ENCODE results near the gene PXT1.

PXT1 gene

GRCh38 chr6:36384095-36384494 lies 58.6 kb downstream of the PXT1 start:
- POLR2A ChIA-PET, result no interaction called here
- WGBS (ENCODE audit: insufficient coverage), result 57% methylated on average over 1 of the region's 2 CpGs

GRCh38 chr6:36383606-36384005 lies 59.0 kb downstream of the PXT1 start:
- POLR2A ChIA-PET, result no interaction called here

More at GRCh38 chr6:36384095-36384494, 58.6 kb downstream of the PXT1 start:
- peaks cover 3 to 37% (median 23%) of the 10 kb centered on the region in 5 experiments for H3K27me3 ChIP-seq (replicated peaks in 2 of 5; ENCODE audit: control insufficient read depth in 4 of 5, insufficient read depth in 5 of 5, low read length in 4 of 5)
- H3K4me1 ChIP-seq (ENCODE audit: control extremely low read depth in 1 of 4, control insufficient read depth in 4 of 4, insufficient read depth in 4 of 4, low read length in 3 of 4), result peaks cover 6 to 20% (median 18%) of the 10 kb centered on the region in 4 experiments
- no peak overlapping the region for H3K27ac ChIP-seq (ENCODE audit: insufficient read depth in 1 of 2, low read depth in 1 of 2, low read length in 2 of 2, poor library complexity in 1 of 2, severe bottlenecking in 2 of 2)
- DNase-seq, result no peak
- CTCF ChIA-PET, result interaction anchor here (1.0 kb wide), 1 partner anchor 10 kb away, joined by 4 read pairs; no protein-coding TSS in a partner anchor
- no peak overlapping the region for H3K4me3 ChIP-seq (ENCODE audit: control insufficient read depth in 1 of 7, extremely low read depth in 1 of 7, insufficient read depth in 4 of 7, low read depth in 2 of 7, low read length in 6 of 7)
- no peaks in the 10 kb centered on the region for H3K36me3 ChIP-seq (ENCODE audit: control insufficient read depth in 4 of 4, insufficient read depth in 4 of 4, low read length in 3 of 4)
- no peaks in the 10 kb centered on the region for H3K9me3 ChIP-seq (ENCODE audit: control extremely low read depth in 1 of 5, control insufficient read depth in 4 of 5, insufficient read depth in 2 of 5, low read depth in 1 of 5, low read length in 4 of 5)

GRCh38 chr6:36382976-36383375 lies 59.7 kb downstream of the PXT1 start:
- peaks cover 0 to 28% (median 12%) of the 10 kb centered on the region in 5 experiments for H3K27me3 ChIP-seq (replicated peaks in 2 of 5; ENCODE audit: control insufficient read depth in 4 of 5, insufficient read depth in 5 of 5, low read length in 4 of 5)
- WGBS (ENCODE audit: insufficient coverage), result 63% methylated on average over 3 of the region's 4 CpGs
- POLR2A ChIA-PET, result interaction anchor here (0.5 kb wide), 1 partner anchor 115 kb away, joined by 3 read pairs; no protein-coding TSS in a partner anchor
- H3K4me3 ChIP-seq (ENCODE audit: control insufficient read depth in 1 of 7, extremely low read depth in 1 of 7, insufficient read depth in 4 of 7, low read depth in 2 of 7, low read length in 6 of 7), result no peak overlapping the region
- peaks cover 6 to 17% (median 15%) of the 10 kb centered on the region in 4 experiments for H3K4me1 ChIP-seq (ENCODE audit: control extremely low read depth in 1 of 4, control insufficient read depth in 4 of 4, insufficient read depth in 4 of 4, low read length in 3 of 4)
- no peak overlapping the region for H3K27ac ChIP-seq (ENCODE audit: insufficient read depth in 1 of 2, low read depth in 1 of 2, low read length in 2 of 2, poor library complexity in 1 of 2, severe bottlenecking in 2 of 2)
- H3K36me3 ChIP-seq (ENCODE audit: control insufficient read depth in 4 of 4, insufficient read depth in 4 of 4, low read length in 3 of 4), result no peaks in the 10 kb centered on the region
- no peak for DNase-seq
- no peaks in the 10 kb centered on the region for H3K9me3 ChIP-seq (ENCODE audit: control extremely low read depth in 1 of 5, control insufficient read depth in 4 of 5, insufficient read depth in 2 of 5, low read depth in 1 of 5, low read length in 4 of 5)
- CTCF ChIA-PET, result interaction anchor here (0.7 kb wide), 1 partner anchor 25 kb away, joined by 3 read pairs; no protein-coding TSS in a partner anchor

More at GRCh38 chr6:36383606-36384005, 59.0 kb downstream of the PXT1 start:
- WGBS (ENCODE audit: insufficient coverage), result 93% methylated on average over 2 of the region's 2 CpGs
- Histone ChIP-seq H3K4me1 (ENCODE audit: control extremely low read depth in 1 of 4, control insufficient read depth in 4 of 4, insufficient read depth in 4 of 4, low read length in 3 of 4) (peaks cover 6 to 20% (median 18%) of the 10 kb centered on the region in 4 experiments), H3K9me3 (ENCODE audit: control extremely low read depth in 1 of 5, control insufficient read depth in 4 of 5, insufficient read depth in 2 of 5, low read depth in 1 of 5, low read length in 4 of 5) (no peaks in the 10 kb centered on the region), H3K4me3 (ENCODE audit: control insufficient read depth in 1 of 7, extremely low read depth in 1 of 7, insufficient read depth in 4 of 7, low read depth in 2 of 7, low read length in 6 of 7) (no peak overlapping the region), H3K36me3 (ENCODE audit: control insufficient read depth in 4 of 4, insufficient read depth in 4 of 4, low read length in 3 of 4) (no peaks in the 10 kb centered on the region), H3K27me3 (replicated peaks in 2 of 5; ENCODE audit: control insufficient read depth in 4 of 5, insufficient read depth in 5 of 5, low read length in 4 of 5) (peaks cover 3 to 33% (median 18%) of the 10 kb centered on the region in 5 experiments), H3K27ac (ENCODE audit: insufficient read depth in 1 of 2, low read depth in 1 of 2, low read length in 2 of 2, poor library complexity in 1 of 2, severe bottlenecking in 2 of 2) (no peak overlapping the region)
- DNase-seq, result no peak
- CTCF ChIA-PET, result no interaction called here

- Histone ChIP-seq H3K9me3 (ENCODE audit: control extremely low read depth in 1 of 5, control insufficient read depth in 4 of 5, insufficient read depth in 2 of 5, low read depth in 1 of 5, low read length in 4 of 5) (no peaks in the 10 kb centered on the region), H3K36me3 (ENCODE audit: control insufficient read depth in 4 of 4, insufficient read depth in 4 of 4, low read length in 3 of 4) (no peaks in the 10 kb centered on the region), H3K4me1 (ENCODE audit: control extremely low read depth in 1 of 4, control insufficient read depth in 4 of 4, insufficient read depth in 4 of 4, low read length in 3 of 4) (peaks cover 3 to 4% (median 4%) of the 10 kb centered on the region in 4 experiments), H3K27ac (ENCODE audit: insufficient read depth in 1 of 2, low read depth in 1 of 2, low read length in 2 of 2, poor library complexity in 1 of 2, severe bottlenecking in 2 of 2) (no peak overlapping the region), H3K4me3 (ENCODE audit: control insufficient read depth in 1 of 7, extremely low read depth in 1 of 7, insufficient read depth in 4 of 7, low read depth in 2 of 7, low read length in 6 of 7) (no peak overlapping the region), H3K27me3 (replicated peaks in 2 of 5; ENCODE audit: control insufficient read depth in 4 of 5, insufficient read depth in 5 of 5, low read length in 4 of 5) (peaks cover 0 to 16% (median 2%) of the 10 kb centered on the region in 5 experiments)
- POLR2A ChIA-PET, result no interaction called here
- CTCF ChIA-PET, result interaction anchor here (1.4 kb wide), 1 partner anchor 17 kb away, joined by 3 read pairs; no protein-coding TSS in a partner anchor
- no peak for DNase-seq
- WGBS (ENCODE audit: insufficient coverage), result 95% methylated on average over 3 of the region's 9 CpGs
These were observed 60.9 kb downstream of the PXT1 start for GRCh38 chr6:36381502-36382389.

GRCh38 chr6:36380166-36380565 lies 62.5 kb downstream of the PXT1 start:
- Histone ChIP-seq H3K36me3 (ENCODE audit: control insufficient read depth in 4 of 4, insufficient read depth in 4 of 4, low read length in 3 of 4) (no peaks in the 10 kb centered on the region), H3K9me3 (ENCODE audit: control extremely low read depth in 1 of 5, control insufficient read depth in 4 of 5, insufficient read depth in 2 of 5, low read depth in 1 of 5, low read length in 4 of 5) (no peaks in the 10 kb centered on the region), H3K4me1 (ENCODE audit: control extremely low read depth in 1 of 4, control insufficient read depth in 4 of 4, insufficient read depth in 4 of 4, low read length in 3 of 4) (no peaks in the 10 kb centered on the region), H3K27ac (ENCODE audit: insufficient read depth in 1 of 2, low read depth in 1 of 2, low read length in 2 of 2, poor library complexity in 1 of 2, severe bottlenecking in 2 of 2) (no peak overlapping the region), H3K27me3 (replicated peaks in 2 of 5; ENCODE audit: control insufficient read depth in 4 of 5, insufficient read depth in 5 of 5, low read length in 4 of 5) (peaks cover 0 to 7% (median 0%) of the 10 kb centered on the region in 5 experiments), H3K4me3 (ENCODE audit: control insufficient read depth in 1 of 7, extremely low read depth in 1 of 7, insufficient read depth in 4 of 7, low read depth in 2 of 7, low read length in 6 of 7) (no peak overlapping the region)
- CTCF ChIA-PET, result no interaction called here
- WGBS (ENCODE audit: insufficient coverage), result 93% methylated on average over 4 of the region's 4 CpGs
- POLR2A ChIA-PET, result no interaction called here
- no peak for DNase-seq

- no peaks in the 10 kb centered on the region for H3K36me3 ChIP-seq (ENCODE audit: control insufficient read depth in 4 of 4, insufficient read depth in 4 of 4, low read length in 3 of 4)
- WGBS (ENCODE audit: insufficient coverage), result 93% methylated on average over 9 of the region's 10 CpGs
- H3K9me3 ChIP-seq (ENCODE audit: control extremely low read depth in 1 of 5, control insufficient read depth in 4 of 5, insufficient read depth in 2 of 5, low read depth in 1 of 5, low read length in 4 of 5), result no peaks in the 10 kb centered on the region
- CTCF ChIA-PET, result no interaction called here
- POLR2A ChIA-PET, result no interaction called here
- H3K27me3 ChIP-seq (replicated peaks in 2 of 5; ENCODE audit: control insufficient read depth in 4 of 5, insufficient read depth in 5 of 5, low read length in 4 of 5), result peaks cover 0 to 11% (median 0%) of the 10 kb centered on the region in 5 experiments
- no peaks in the 10 kb centered on the region for H3K4me1 ChIP-seq (ENCODE audit: control extremely low read depth in 1 of 4, control insufficient read depth in 4 of 4, insufficient read depth in 4 of 4, low read length in 3 of 4)
- H3K4me3 ChIP-seq (ENCODE audit: control insufficient read depth in 1 of 7, extremely low read depth in 1 of 7, insufficient read depth in 4 of 7, low read depth in 2 of 7, low read length in 6 of 7), result no peak overlapping the region
- DNase-seq, result no peak
- no peak overlapping the region for H3K27ac ChIP-seq (ENCODE audit: insufficient read depth in 1 of 2, low read depth in 1 of 2, low read length in 2 of 2, poor library complexity in 1 of 2, severe bottlenecking in 2 of 2)
These were observed 63.7 kb downstream of the PXT1 start for GRCh38 chr6:36378936-36379335.
